HG03175 (cell line): ENCODE measurements around the gene SSTR5.

ENCODE experiments used
- ATAC-seq: cut with Tn5 transposase; IDR thresholded peaks from one replicate; pipeline ENCODE4 v1.9.1; 2021; ENCODE audit warnings: mild to moderate bottlenecking, moderate library complexity; ENCODE audit not compliant: unreplicated experiment

The SSTR5 gene

DNA sequence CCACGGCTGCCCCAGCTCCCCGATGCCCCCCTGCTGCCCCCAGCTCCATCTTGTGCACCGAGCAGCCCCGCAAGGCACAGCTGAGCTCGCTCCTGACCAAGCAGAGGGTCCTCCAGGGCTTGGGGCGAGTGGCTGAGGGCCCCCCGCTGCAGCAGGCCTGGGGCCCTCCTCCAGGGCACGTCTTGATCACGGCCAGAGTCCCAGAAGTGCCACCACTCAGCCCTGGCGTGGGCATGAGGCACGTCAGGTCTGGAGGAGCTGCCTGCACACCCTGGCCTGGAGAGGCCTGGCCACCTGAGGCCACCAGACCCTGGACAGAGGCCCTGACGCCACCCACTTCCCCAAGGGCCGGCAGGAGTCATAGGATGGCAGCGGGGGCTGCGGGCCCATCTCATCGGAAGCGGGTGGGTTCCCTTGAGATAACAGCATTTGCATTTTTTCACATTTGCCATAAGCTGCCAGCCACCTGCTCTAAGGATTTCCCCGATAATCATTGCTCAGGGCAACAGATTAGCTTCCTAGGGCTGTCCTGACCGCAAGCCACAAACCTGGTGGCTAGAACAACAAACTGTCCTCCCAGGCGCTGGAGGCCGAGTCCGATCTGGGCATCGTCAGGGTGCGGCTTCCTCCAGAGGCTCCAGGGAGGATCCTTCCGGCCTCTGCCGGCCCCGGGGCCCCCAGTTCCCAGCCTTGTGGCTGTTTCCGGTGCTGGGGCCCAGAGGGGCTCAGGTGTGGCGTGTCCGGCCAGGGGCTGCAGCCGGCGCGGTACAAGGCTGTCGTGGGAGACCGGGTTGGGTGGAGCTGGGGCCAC is 47.4 kb downstream of the SSTR5 start:
- no peak for ATAC-seq

DNA sequence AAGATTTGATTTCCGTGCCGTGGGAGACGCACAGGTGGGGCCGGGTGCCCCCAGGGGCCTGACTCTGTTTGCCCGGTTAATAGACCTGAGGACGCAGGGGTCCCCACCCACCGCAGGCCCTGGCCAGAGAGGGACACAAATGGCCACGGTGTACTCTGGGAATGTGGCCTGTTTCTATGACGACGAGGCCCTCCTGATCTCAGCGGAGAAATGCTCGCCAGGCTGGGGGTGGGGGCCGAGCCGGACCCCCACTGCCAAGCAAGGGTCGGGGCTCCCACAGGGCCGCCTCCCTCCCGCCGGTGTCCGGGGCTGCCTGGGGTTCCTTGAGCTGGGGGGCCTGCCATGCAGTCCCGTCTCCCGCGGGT is 48.0 kb downstream of the SSTR5 start:
- no peak for ATAC-seq

DNA sequence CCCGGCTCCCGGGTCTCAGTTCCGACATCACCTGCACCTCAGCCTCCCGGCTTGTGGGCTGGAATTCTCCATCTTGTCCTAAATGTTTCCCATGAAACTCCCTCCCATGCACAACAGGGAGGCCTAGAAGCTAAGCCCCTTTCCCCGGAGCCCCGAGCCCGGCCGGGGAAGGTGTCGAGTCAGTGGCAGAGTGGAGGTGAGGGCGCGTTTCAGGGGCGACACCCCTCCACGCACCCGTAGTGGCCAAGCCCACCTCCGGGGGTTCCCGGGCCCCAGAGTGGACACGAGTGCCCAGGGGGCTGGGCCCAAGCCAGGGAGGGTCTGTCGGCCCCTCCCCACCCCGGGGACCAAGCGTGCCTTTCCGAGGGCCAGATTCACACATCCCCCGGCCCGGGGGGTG is 48.5 kb downstream of the SSTR5 start:
- ATAC-seq, result no peak

DNA sequence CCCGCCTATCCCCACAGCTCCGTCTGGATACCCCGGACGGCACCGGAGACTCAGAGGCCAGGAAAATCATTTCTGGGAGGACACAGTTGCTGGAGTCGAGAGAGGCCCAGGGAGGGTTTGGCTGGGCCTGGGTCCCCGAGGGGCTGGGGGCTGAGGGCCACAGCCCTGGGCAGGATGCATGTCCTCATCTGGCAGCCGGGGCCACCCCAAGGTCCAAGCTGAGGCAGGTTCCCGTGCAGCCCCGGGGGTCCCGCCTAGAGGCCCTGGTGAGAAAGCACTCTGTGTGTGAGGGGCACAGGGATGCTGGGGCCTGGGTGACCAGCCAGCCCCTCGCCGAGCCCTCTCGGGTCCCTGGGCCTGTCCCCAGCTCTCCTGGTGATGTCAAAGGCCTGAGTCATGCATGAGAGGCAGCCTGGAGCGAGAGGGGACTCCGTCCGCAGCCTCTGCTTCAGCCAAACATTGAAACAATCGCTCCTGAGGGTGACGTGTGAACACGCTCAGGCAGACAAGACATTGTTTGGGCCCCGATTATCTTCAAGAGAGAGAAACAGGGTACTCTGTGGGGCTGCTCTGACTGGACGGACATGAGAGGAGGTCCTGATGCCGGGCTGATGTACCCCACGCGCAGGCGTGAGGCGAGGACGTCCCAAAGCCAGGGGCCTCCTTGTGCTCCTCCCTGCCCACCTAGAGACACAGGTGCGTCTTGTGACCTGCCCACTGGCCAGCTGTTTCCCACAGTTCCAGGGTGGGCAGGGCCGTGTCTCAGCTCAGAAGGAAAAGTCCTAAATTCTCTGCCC is 49.3 kb downstream of the SSTR5 start:
- no peak for ATAC-seq

DNA sequence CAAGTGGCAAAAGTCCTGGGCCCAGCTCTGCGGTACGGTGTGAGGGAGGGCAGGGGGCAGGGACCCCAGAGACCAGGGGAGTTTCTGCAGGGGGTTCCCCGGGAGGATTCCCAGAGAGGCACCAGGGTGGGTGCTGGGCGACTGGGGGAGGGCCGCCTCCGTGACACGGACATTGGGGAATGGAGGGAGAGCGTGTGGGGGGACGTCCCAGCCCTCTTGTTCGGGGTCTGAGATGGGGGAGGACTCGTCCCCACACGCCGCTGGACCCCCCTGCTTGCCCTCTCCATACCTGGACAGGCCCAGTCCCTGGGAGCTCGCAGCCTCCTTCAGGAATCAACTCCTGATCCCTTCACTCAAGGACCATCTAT is 49.8 kb downstream of the SSTR5 start:
- no peak for ATAC-seq

DNA sequence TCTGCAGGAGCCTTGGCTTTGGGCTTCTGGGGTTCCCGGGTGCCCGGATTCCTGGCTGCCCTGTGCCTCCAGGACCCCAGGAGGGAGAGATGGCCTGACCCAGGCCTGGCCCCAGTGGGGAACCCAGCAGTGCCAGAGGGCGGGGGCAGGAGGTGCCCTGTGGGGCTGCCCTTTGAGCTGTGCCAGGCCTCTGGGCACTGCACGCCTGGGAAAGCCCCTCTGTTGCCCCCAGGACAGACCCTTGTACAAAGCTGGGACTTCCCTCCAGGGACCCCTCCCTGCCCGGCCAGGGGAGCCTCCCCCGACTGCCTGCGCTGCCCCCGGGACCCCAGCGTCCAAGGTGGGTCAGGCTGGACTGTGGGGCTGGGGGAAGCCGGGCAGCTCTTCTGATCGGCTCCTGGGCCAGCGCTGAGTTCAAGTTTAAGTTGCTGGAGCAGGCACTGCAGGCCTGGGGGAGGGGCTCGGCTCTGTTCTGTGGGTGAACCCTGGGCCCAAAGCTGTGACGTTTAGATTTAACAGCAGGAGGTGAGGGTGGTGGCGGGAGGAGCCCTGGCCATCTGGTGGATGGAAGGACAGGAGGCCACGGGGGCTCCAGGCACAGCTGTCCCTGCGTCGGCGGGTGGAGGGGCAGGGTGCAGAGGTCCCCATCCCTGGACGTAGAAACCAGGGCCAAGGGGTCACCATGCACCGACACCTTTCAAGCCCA is 51.1 kb downstream of the SSTR5 start:
- no peak for ATAC-seq

DNA sequence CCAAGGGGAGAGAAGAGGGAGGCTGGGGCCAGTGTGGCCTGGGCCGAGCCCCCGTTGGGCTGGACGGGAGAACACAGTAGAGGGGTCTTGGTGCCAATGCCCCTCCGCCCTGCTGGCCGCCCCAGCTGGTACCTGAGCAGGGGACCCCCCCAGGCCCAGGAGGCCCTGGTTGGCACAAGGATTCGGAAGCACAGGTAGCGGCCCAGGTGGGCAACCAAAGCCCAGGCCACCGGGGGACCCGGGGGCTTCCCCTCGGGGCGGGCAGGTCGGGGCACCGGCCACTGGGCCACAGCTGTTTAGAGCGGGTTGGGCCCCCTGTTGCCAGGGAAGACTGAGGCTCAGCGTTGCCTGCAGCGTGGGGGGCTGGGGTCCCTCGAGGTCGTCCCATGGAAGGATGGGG is 51.7 kb downstream of the SSTR5 start:
- no peak for ATAC-seq

DNA sequence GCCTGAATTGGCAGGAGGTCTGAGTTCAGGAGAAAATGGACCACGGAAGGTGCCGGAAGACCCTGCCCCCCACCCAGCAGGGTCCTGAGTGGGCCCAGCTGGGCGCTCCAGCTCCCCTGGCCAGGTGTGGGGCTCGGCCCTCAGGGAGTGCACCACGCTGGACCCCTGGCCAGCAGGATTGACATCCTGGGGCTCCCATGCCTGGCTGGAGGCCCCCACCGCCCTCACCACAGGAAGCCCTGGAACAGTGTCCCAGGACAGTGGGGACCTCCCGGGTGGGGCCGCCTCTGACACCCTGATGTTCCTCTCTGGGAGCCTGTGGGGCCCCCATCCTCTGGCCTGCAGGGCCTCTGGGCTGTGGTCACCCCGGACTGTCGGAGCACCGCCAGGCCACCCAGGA is 52.2 kb downstream of the SSTR5 start:
- ATAC-seq, result no peak

DNA sequence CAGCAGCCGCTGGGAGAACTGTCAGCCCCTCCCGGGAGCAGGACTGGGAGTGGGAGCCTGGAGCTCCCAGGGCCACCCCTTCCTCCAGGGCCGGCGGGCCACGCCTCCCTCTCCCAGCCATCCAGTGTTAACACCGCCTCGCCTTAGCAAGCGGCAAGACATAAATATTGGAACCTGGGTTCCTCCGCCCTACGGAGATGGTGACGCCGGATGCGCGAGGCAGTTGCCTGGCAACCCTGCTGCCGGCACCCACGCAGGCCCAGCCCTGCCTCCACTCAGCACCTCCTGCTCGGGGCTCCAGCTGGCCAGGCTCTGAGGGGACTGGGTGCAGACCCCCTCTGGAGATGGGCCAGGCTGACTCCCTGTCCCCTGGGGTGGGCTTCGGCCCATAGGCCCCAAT is 52.9 kb downstream of the SSTR5 start:
- no peak for ATAC-seq

DNA sequence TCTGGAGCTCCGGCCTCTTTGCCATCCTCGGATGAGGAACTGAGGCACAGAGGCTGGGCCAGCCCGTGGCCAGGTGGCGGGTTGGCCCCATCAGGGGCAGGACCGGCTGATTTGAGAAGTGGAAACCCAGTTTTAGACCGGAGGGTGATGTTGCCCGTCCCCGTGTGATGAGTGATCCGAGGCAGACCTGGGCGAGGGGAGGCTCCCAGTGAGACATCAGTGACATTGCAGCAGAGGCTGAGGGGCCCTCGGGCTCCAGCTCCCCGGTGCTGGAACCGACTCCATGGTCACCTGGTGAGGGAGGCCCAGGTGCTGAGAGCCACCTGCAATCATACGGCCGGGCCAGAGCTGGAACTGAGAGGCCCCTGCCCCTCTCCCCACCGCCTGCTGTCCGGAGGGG is 53.5 kb downstream of the SSTR5 start:
- no peak for ATAC-seq

DNA sequence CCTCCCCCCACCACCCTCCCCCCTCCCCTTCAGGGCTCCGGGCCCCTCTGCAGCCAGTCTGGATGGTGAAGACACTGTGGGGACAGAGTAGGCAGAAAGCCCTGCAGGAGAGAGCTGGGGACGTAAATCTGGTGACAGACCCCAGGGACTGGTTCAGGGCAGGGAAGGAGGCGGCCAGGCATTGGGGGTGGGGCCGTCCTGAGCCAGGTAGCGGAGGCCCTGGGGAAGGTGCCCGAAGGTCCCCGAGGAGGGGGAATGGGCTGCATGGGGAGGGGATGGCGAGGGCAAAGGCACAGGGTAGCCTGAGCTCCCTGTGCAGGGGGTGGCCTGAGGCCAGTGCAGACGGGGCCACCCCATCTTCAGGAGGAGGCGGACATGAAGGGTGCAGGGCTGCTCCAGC is 54.0 kb downstream of the SSTR5 start:
- no peak for ATAC-seq

DNA sequence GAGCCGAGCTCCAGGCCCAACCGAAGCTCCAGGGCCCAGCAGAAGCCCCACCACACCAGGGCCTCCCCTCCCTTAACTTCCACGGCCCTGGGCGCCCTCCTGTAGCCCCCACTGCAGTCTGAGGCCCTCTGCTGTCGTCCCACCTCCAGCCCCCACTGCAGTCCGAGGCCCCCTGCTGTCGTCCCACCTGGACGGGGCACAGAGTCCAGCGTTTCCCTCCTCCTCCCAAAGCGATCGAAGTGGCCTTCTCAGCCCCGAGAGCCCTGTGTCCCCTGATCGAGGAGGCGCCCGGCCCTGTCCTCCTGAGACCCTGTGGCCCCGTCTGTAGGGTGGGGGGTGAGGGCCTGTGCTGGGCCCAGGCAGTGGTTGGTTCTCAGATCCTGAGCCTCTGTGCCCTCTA is 54.6 kb downstream of the SSTR5 start:
- ATAC-seq, result no peak

DNA sequence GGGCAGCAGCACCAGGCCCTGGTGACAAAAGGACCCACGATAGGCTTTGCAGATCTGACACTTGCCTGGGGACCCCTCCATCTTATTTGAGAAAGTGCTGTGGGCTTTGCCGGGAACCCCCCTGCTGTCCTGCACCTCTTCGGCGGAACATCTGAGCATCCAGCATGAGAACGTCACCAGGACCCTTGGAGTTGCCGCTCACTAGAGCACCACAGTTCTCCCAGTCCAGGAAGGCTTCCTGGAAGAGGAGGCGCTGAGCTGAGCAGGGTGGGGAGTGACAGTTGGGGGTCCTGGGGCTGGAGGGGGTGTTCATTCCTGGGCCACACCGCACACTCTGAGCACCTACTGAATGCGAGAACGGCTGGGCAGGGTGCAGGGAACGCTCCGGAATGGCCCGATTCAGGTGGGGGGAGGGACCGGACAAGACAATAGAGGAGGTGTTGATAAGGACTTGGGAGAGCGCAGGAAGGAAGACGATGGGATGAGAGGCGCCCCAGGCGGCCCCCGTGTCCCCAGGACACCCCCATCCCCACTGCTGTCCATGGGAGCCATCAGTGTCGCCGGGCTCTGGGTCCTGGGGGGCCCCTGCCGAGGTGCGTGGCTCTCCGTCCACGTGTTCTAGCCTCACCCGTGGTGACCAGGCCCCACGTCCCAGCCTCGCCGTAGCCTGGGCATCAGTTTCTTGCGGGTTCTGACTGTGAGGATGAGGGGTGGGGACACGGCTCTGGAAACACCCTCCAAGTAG is 55.6 kb downstream of the SSTR5 start:
- no peak for ATAC-seq

DNA sequence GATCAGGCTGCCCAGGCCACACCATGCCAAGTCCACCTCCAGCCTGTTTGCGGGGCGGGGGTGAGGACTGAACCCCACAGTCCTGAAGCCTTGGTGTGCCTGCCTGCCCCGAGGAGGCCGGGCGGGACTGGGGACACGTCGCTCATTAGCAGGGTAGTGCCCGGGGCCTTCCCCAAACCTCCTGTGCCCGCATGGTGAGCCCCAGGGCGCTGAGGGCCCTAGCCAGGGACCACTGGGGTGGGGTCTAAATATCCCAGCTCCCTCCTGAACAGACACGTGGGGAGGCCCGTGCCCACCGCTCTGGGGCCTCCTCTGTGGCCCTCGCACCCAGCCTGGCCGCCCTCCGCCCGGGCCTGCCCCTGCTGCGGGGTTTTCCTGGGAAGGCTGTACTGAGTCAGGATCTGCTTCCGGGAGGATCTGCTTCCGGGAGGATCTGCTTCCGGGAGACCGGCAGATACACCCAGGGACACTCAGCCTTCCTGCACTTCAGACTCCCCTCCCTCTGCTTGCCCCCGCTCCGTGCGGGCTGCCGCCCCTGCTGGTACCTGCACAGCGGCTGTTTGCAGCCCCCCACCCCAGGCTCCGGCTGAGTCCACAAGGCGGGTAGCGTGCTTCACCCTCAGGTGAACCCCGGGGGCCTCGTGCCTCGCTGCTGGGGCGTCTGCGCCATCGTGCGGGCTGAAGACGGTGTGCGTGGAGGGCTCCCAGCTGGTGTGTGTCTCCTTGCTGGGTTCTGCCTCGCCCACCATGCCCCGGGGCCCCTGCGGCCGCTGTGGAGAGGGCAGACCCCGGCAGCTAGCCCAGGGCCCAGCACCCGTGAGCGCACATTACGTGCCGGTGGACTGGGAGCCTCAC is 56.8 kb downstream of the SSTR5 start:
- ATAC-seq, result no peak

DNA sequence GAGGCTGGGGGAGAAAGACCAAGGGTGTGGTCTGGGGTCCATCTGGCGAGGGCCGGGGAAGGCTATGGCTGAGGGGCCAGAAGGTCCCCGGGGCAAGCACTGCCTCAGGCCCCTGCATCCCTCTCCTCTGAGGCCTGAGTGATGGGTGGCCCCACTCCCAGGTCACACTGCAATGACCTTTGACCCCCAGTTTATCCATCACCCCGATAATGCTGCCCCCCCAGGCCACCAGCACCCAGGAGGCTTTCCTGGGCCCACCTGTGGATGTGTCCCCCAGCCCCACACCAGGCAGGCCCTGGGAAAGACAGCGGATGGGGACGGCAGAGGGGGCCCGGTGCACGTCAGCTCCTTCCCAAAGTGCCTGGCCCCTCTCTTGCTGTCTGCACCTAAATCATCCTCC is 57.8 kb downstream of the SSTR5 start:
- ATAC-seq, result no peak
